Right lobe of liver (tissue), 6 donors: Measurements from ENCODE around the gene NEUROG1. TPM values are rescaled to one million over a fixed set of nuclear protein-coding genes. Genes with fewer than 3 reads are reported as not detected.
A peak's percentile ranks its signal among the peaks of the same experiment; 100 is the strongest.

Experiments used
- ATAC-seq, 4 donors: fragments of 200-7000 bp; cut with Tn5 transposase; one replicate each; pipeline ENCODE4 v1.9.1; 2020; ENCODE audit warnings: mild to moderate bottlenecking in 4 of 4, moderate library complexity in 4 of 4
- DNase-seq, 3 donors: peaks; one replicate each; pipeline ENCODE4 v3.0.0-alpha.2; 2020
- H3K27ac ChIP-seq, 3 donors: fragments of 200-600 bp; one replicate each; pipeline ENCODE4 v1.8.0; 2022
- H3K27me3 ChIP-seq, 2 donors: fragments of 200-600 bp; one replicate each; pipeline ENCODE4 v1.8.0; 2022
- H3K36me3 ChIP-seq, 4 donors: fragments of 200-600 bp; sonication (generic) in 1 of 4; one replicate each; pipeline versions ENCODE4 v1.5.1 to v1.8.0; 2017 to 2022; ENCODE audit warnings: control low read depth in 1 of 4
- H3K4me1 ChIP-seq, 4 donors: fragments of 200-600 bp; sonication (generic) in 1 of 4; one replicate each; pipeline versions ENCODE4 v1.5.1 to v1.8.0; 2017 to 2022; ENCODE audit warnings: control low read depth in 1 of 4
- H3K4me3 ChIP-seq, 3 donors: fragments of 200-600 bp; one replicate each; pipeline ENCODE4 v1.8.0; 2022
- H3K9me3 ChIP-seq, 4 donors: fragments of 200-600 bp; sonication (generic) in 1 of 4; one replicate each; pipeline versions ENCODE4 v1.5.1 to v1.8.0; 2017 to 2022; ENCODE audit warnings: control low read depth in 1 of 4
- POLR2A ChIP-seq: fragments of 450-650 bp; IDR thresholded peaks from one replicate; pipeline ENCODE4 v1.6.1; 2017; ENCODE audit warnings: antibody characterized with exemption, mild to moderate bottlenecking
- WGBS: methylation state at CpG from one replicate; pipeline ENCODE4 v1.1.6; 2018; ENCODE audit warnings: low coverage, low lambda C conversion rate; ENCODE audit not compliant: insufficient coverage; ENCODE audit errors: missing lambda C conversion rate; 5-methylcytosine and 5-hydroxymethylcytosine counted together
- intact Hi-C, 2 donors: fragments of 100-400 bp; cut with DNase I; formaldehyde crosslinking; loops; one replicate each; pipeline versions ENCODE4 v1.11.2 to v1.14.1; 2022
- total RNA-seq, 6 experiments: library from RNA; depleted of rRNA in 2 of 6; stranded (reverse); fragments of >200 nt in 2 of 6; fragmentation: NEBNext Ultra II Directional in 3 of 6; extraction: Animal tissue kit (Norgen Biotek cat#: 25700) in 3 of 6; gene quantifications; one replicate each; pipeline versions ENCODE4 v1.1.0 to v1.2.4, GENCODE V29; 2016 to 2023
- TF ChIP-seq, protein P1 (sequence below), 4 donors: fragments of 200-600 bp in 3 of 4; fragments of 450-650 bp in 1 of 4; IDR thresholded peaks; one replicate each; pipeline versions ENCODE4 v1.5.1 to v1.8.0; 2016 to 2022; ENCODE audit warnings: antibody characterized with exemption in 4 of 4, mild to moderate bottlenecking in 2 of 4
- donor health status: DM: no; HTN: yes; CAD: no.
- donor health status: DM: no; HTN: no; CAD: no.
- donor health status: DM: no; HTN: no; CAD: no.
- donor health status: DM: no; HTN: yes; CAD: no.
- donor health status: DM: no; HTN: yes; CAD: no.

NEUROG1 gene
- total RNA-seq, 6 experiments from 2014 or later, result not detected

DNA sequence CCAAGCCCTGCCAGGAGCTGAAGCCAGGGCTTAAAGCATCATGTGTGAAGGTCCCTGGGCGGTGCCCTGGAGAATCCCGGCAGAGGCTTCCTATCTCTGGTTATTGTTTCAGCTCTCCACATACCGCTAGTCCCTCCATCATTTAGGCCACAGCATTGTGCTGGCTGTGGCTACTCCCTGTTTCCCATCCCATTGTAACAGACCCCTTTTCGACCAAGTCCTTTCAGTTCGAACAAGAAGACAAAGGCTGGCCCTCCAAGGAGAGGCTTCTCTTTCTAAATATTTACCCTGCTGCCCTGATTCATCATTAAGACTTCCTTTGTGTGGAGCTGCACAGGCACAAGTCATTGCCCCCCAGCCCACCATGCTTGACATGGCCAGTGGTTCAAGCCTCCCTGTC, 41.6 kb downstream of the NEUROG1 start:
- 65% methylated on average over 4 of the region's 5 CpGs for WGBS
- ATAC-seq (no peak), DNase-seq (no peak)
- Histone ChIP-seq H3K27me3 (peaks cover 0 to 22% of the 10 kb centered on the region in 2 donors), H3K27ac (no peak overlapping the region), H3K9me3 (no peaks in the 10 kb centered on the region), H3K4me1 (peaks cover 0 to 17% (median 0%) of the 10 kb centered on the region in 4 donors), H3K36me3 (no peaks in the 10 kb centered on the region), H3K4me3 (no peak overlapping the region)
- intact Hi-C loops, result no loop called here
- no peak for TF ChIP-seq POLR2A
- TF ChIP-seq, protein P1, sequence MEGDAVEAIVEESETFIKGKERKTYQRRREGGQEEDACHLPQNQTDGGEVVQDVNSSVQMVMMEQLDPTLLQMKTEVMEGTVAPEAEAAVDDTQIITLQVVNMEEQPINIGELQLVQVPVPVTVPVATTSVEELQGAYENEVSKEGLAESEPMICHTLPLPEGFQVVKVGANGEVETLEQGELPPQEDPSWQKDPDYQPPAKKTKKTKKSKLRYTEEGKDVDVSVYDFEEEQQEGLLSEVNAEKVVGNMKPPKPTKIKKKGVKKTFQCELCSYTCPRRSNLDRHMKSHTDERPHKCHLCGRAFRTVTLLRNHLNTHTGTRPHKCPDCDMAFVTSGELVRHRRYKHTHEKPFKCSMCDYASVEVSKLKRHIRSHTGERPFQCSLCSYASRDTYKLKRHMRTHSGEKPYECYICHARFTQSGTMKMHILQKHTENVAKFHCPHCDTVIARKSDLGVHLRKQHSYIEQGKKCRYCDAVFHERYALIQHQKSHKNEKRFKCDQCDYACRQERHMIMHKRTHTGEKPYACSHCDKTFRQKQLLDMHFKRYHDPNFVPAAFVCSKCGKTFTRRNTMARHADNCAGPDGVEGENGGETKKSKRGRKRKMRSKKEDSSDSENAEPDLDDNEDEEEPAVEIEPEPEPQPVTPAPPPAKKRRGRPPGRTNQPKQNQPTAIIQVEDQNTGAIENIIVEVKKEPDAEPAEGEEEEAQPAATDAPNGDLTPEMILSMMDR (IDR thresholded peaks at IDR 0.05), result no peak

DNA sequence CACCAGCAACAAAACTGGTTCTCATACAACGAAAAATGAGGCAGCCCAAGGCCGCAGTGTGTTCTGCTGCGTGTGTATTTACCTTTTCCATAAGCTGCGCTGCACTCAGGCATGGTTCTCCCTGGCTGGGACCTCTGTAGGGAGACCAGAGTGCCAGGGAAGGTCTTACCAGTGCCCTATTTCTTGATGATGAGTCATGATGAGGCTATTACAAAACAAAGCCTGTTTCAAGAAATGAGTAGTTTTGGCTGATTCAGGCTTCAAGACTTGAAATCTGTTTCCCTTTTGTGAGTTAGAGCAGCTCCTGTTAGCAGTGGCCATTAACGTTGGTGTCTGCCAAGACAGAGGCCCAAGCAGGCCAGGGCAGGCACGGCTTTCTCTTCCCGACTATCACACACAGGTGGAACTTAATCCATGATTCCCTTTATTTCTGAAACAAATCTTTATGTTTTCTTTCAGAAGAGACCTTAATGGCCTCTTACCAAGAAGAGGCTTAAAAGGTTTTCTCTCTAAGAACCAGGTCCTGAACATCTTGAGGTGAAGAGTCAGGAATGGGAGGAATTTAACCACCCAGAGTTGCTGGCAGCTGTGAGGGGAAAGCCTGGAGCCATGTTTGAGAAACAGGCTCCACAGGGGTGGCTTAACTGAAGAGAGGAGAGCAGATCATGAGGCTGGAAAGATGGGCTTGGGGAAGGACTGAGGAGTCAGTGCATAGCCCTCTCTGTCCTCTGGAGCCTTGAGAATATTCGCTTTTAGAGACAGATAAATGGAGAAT, 42.2 kb downstream of the NEUROG1 start:
- 46% methylated on average over 5 of the region's 8 CpGs for WGBS
- no peaks in the 10 kb centered on the region for H3K9me3 ChIP-seq
- H3K27ac ChIP-seq, result no peak overlapping the region
- peaks cover 0 to 28% of the 10 kb centered on the region in 2 donors for H3K27me3 ChIP-seq
- no peak overlapping the region for H3K4me3 ChIP-seq
- ATAC-seq, result peak in 1 of 4 donors; percentile 38
- intact Hi-C loops, result no loop called here
- H3K36me3 ChIP-seq, result no peaks in the 10 kb centered on the region
- peaks cover 0 to 21% (median 0%) of the 10 kb centered on the region in 4 donors for H3K4me1 ChIP-seq
- no peak for DNase-seq
- TF ChIP-seq, protein P1 (IDR thresholded peaks at IDR 0.05), result no peak
- no peak for TF ChIP-seq POLR2A

DNA sequence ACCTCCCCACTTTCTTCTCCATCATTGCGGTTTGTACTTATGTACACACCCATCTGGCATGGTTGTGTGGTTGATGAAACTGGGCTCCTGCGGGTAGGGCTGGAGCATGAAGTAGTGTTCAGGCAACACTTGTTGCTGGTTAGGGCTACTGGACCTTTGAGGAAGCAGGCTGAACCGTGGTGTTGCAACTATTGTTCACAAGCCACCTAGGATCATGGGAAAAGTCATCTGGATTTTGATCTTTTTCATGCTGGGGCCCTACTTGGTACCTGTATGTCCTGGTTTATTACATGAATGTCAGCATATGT, 43.5 kb downstream of the NEUROG1 start:
- H3K27ac ChIP-seq, result no peak overlapping the region
- H3K9me3 ChIP-seq, result no peaks in the 10 kb centered on the region
- no peaks in the 10 kb centered on the region for H3K36me3 ChIP-seq
- ATAC-seq (no peak), DNase-seq (no peak)
- WGBS, result 26% methylated on average over 3 of the region's 3 CpGs
- peaks cover 0 to 21% (median 0%) of the 10 kb centered on the region in 4 donors for H3K4me1 ChIP-seq
- no peak overlapping the region for H3K4me3 ChIP-seq
- H3K27me3 ChIP-seq, result peaks cover 0 to 29% of the 10 kb centered on the region in 2 donors
- TF ChIP-seq POLR2A, result no peak
- TF ChIP-seq, protein P1 (IDR thresholded peaks at IDR 0.05), result no peak
- intact Hi-C loops, result no loop called here

DNA sequence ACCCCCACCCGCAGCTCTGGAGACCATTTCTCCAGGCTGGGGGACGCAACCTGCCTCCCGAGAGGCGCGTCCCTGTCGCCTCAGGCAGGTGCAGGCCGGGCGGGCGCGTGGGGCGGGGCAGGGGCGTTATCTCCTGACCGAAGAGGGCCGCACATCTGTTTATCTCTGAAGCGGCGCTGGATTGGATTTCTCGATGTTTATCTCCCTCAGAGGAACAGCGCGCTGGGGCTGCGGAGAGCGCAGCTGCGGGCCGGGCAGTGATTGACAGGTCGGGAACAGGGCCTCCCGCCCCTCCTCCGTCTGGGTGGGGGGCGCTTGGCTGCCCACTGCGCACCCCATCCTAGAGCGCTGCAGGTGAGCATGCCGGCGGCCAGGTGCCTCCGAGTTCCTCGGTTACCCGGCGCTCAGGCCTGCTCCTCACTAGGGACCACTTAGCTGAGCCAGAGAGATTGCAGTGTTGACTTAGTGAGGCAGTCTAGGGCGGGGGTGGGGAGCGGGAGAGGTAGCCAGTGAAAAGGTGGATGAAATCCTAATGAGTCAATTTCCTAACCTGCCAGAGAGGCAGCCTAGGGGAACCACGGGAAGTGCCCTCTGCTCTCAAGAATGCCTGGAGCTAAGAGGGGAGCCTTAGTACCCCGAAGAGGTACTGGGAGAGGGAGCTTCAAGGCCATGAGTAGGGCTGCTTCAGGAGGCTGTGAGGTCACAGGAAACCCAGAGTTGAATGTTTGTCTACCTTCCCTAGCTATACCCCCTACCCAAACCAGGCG, 44.0 kb downstream of the NEUROG1 start:
- Histone ChIP-seq H3K4me3 (no peak overlapping the region), H3K9me3 (no peaks in the 10 kb centered on the region), H3K4me1 (peaks cover 0 to 21% (median 0%) of the 10 kb centered on the region in 4 donors), H3K27me3 (peaks cover 0 to 29% of the 10 kb centered on the region in 2 donors), H3K36me3 (no peaks in the 10 kb centered on the region), H3K27ac (no peak overlapping the region)
- WGBS, result 16% methylated on average over 3 of the region's 40 CpGs
- intact Hi-C loops, result no loop called here
- ATAC-seq, result peak in 2 of 4 donors; percentile 49 to 74
- DNase-seq, result no peak
- no peak for TF ChIP-seq POLR2A
- TF ChIP-seq, protein P1 (IDR thresholded peaks at IDR 0.05), result no peak
